ENCODE results near the gene GNE. TPM values are rescaled to one million over a fixed set of nuclear protein-coding genes. Genes with fewer than 3 reads are reported as not detected.

GNE gene
- total and polyA plus RNA-seq, 2 of the 8 experiments (the other 6 are each of a cell fraction or from before 2014, with no cell fraction given): 5.1 to 11.1 TPM

DNA sequence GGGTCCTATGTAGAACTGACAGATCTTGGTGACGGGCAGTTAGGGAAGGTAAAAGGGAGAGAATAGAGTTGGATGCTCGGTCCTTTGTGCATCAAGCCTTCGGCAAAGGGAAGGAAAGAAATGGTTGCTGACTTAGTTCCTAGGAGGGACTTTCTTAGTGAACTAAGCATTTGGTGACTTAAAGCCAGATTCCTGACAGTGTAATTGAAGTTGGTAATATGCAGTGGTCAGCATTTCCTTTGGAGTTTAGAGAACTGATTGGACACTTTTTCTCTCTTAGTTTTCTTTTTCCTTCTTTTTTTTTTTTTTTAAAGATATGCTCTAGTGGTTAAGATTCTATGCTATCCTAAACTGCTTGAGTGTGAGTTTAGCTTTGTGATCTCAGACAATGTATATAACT is 65.2 kb downstream of the GNE start:
- Histone ChIP-seq H3K9ac (replicated peaks in 1 of 4; ENCODE audit: extremely low read depth in 1 of 4, low read depth in 3 of 4, low read length in 3 of 4) (no peak overlapping the region; a peak in 1 of 7 replicates), H4K20me1 (replicated peaks in 1 of 2; ENCODE audit: control insufficient read depth in 1 of 2, insufficient read depth in 2 of 2, low read length in 2 of 2) (peaks cover 17 to 19% of the 10 kb centered on the region in 2 experiments)

More for the DNA sequence above, 65.2 kb downstream of the GNE start:
- H2BK20ac ChIP-seq (ENCODE audit: low read length): no peak overlapping the region
- no peak overlapping the region for H3K56ac ChIP-seq (replicated peaks; ENCODE audit: insufficient read length, low read depth, low read length)
- no peak overlapping the region for H2BK15ac ChIP-seq (ENCODE audit: low read length)
- no peak overlapping the region for H3K23ac ChIP-seq (ENCODE audit: insufficient read length)
- WGBS, 2 experiments (ENCODE audit: extremely low coverage in 1 of 2, insufficient coverage in 1 of 2, insufficient read length in 1 of 2, insufficient replicate concordance in 2 of 2, low coverage in 1 of 2, low lambda C conversion rate in 2 of 2, missing lambda C conversion rate in 1 of 2): 89% methylated on average over 3 of the region's 3 CpGs; no CpG with 5 or more reads in 1 of the 2 experiments
- ChIA-PET POLR2A (ENCODE audit: partially characterized antibody) (interaction anchor here (1.4 to 3.4 kb wide), 4 partner anchors 18 to 135 kb away, joined by 3 to 10 read pairs (median 8); no protein-coding TSS in a partner anchor), CTCF (ENCODE audit: partially characterized antibody) (interaction anchor here (0.9 to 2.7 kb wide), 4 partner anchors 12 to 87 kb away, joined by 3 to 12 read pairs (median 4); no protein-coding TSS in a partner anchor)
- no peak overlapping the region for H3K27ac ChIP-seq (ENCODE audit: low read depth, low read length)
- no peak overlapping the region for H4K8ac ChIP-seq (ENCODE audit: extremely low read depth, insufficient read depth, low read length)
- peaks cover 0 to 10% (median 5%) of the 10 kb centered on the region in 4 experiments; a peak in 2 of 8 replicates for H3K36me3 ChIP-seq (ENCODE audit: control insufficient read depth in 2 of 4, insufficient read depth in 4 of 4, low read length in 3 of 4)
- H3K4ac ChIP-seq (replicated peaks; ENCODE audit: insufficient read length, low read depth, low read length): no peak overlapping the region
- no peak overlapping the region for H3K14ac ChIP-seq (ENCODE audit: insufficient read length)
- H3K4me1 ChIP-seq (replicated peaks in 1 of 4; ENCODE audit: control insufficient read depth in 3 of 4, insufficient read depth in 4 of 4, low read length in 3 of 4): peaks cover 6 to 12% (median 10%) of the 10 kb centered on the region in 4 experiments; a peak in 6 of 7 replicates
- H3K4me3 ChIP-seq (ENCODE audit: extremely low read depth in 1 of 4, insufficient read depth in 2 of 4, low read depth in 3 of 4, low read length in 4 of 4): peak overlapping the region in 3 of 4 experiments; percentile 86 to 97 (median 97); a peak in 4 of 8 replicates
- H2BK120ac ChIP-seq (replicated peaks; ENCODE audit: low read depth, low read length): no peak overlapping the region
- H3K79me1 ChIP-seq (ENCODE audit: low read depth, low read length): peaks cover 9% of the 10 kb centered on the region
- no peak overlapping the region for H4K91ac ChIP-seq (replicated peaks; ENCODE audit: insufficient read length, low read length)
- H2AFZ ChIP-seq (ENCODE audit: low read length): no peak overlapping the region
- H2BK12ac ChIP-seq (ENCODE audit: low read depth, low read length): no peak overlapping the region
- DNase-seq (ENCODE audit: low read depth in 1 of 2, low spot score in 2 of 2): no peak
- no peak overlapping the region for H2BK5ac ChIP-seq (ENCODE audit: low read depth, low read length)
- no peaks in the 10 kb centered on the region for H3K9me3 ChIP-seq (ENCODE audit: insufficient read depth in 2 of 2, low read depth in 1 of 2, low read length in 1 of 2)
- H3K27me3 ChIP-seq (replicated peaks in 1 of 4; ENCODE audit: control insufficient read depth in 3 of 4, extremely low read depth in 1 of 4, insufficient read depth in 3 of 4, low read length in 3 of 4): no peaks in the 10 kb centered on the region
- TF ChIP-seq POLR2A (IDR thresholded peaks at IDR 0.05; ENCODE audit: control extremely low read depth in 1 of 2, low read depth in 2 of 2, low read length in 2 of 2): no peak
- TF ChIP-seq KDM1A (IDR thresholded peaks at IDR 0.05; ENCODE audit: borderline replicate concordance, low read length): no peak
- TF ChIP-seq CHD2 (IDR thresholded peaks at IDR 0.05; ENCODE audit: low read length): no peak
- no peak for TF ChIP-seq KDM5A (IDR thresholded peaks at IDR 0.05; ENCODE audit: low read length)
- TF ChIP-seq EP300 (IDR thresholded peaks at IDR 0.05; ENCODE audit: borderline replicate concordance in 1 of 2, low read depth in 2 of 2, low read length in 2 of 2): no peak
- no peak for TF ChIP-seq CREB1 (IDR thresholded peaks at IDR 0.05)
- TF ChIP-seq JUND (IDR thresholded peaks at IDR 0.05; ENCODE audit: low read length): no peak
- TF ChIP-seq RFX5 (IDR thresholded peaks at IDR 0.05; ENCODE audit: borderline replicate concordance, low read depth, low read length): no peak
- TF ChIP-seq NANOG (IDR thresholded peaks at IDR 0.05; ENCODE audit: insufficient read depth, low read depth, low read length, poor library complexity, severe bottlenecking): no peak
- no peak for TF ChIP-seq TBP (IDR thresholded peaks at IDR 0.05; ENCODE audit: low read depth, low read length)
- TF ChIP-seq RBBP5 (IDR thresholded peaks at IDR 0.05; ENCODE audit: borderline replicate concordance, low read depth, low read length): no peak
- H2AK5ac ChIP-seq (ENCODE audit: low read depth, low read length): no peak overlapping the region
- peaks cover 8% of the 10 kb centered on the region for H3K23me2 ChIP-seq (ENCODE audit: low read depth, low read length)
- no peak for FAIRE-seq
- H3K4me2 ChIP-seq (ENCODE audit: insufficient read depth in 1 of 2, low read depth in 2 of 2, low read length in 2 of 2): peak overlapping the region; percentile 95 to 99; a peak in 3 of 4 replicates
- no peak overlapping the region for H3K18ac ChIP-seq (ENCODE audit: extremely low read depth, low read length)
- peaks cover 36 to 64% of the 10 kb centered on the region in 2 experiments for H3K79me2 ChIP-seq (ENCODE audit: control insufficient read depth in 1 of 2, insufficient read depth in 2 of 2, low read length in 2 of 2)
- no peak overlapping the region for H4K5ac ChIP-seq (ENCODE audit: insufficient read length, low read depth, low read length)

All from H1 (cell line).